Smooth muscle cell (in vitro differentiated cells): ENCODE results near the gene TMEM86B. TPM values are rescaled to one million over a fixed set of nuclear protein-coding genes. Genes with fewer than 3 reads are reported as not detected.

Experiments
- DNase-seq: peaks from one replicate; lab custom pipeline; 2025; ENCODE audit not compliant: unreplicated experiment; lab: John Stamatoyannopoulos, UW
- H2AFZ ChIP-seq: fragments of 200-600 bp; sonication (generic); 2 replicates; pipeline ENCODE4 v1.6.0; 2016; ENCODE audit warnings: antibody characterized with exemption, low read depth, mild to moderate bottlenecking
- H3F3A ChIP-seq: fragments of 200-600 bp; sonication (generic); 2 replicates; pipeline ENCODE4 v1.6.0; 2017; ENCODE audit warnings: antibody characterized with exemption, low read depth
- H3K27ac ChIP-seq: fragments of 200-600 bp; sonication (generic); 2 replicates; pipeline ENCODE4 v1.5.1; 2016; ENCODE audit warnings: low read depth, mild to moderate bottlenecking
- H3K27me3 ChIP-seq: fragments of 200-600 bp; sonication (generic); 2 replicates; pipeline ENCODE4 v1.6.1; 2016; ENCODE audit warnings: low read depth, mild to moderate bottlenecking
- H3K36me3 ChIP-seq: fragments of 200-600 bp; sonication (generic); 2 replicates; pipeline ENCODE4 v1.5.1; 2016; ENCODE audit warnings: low read depth
- H3K4me1 ChIP-seq: fragments of 200-600 bp; sonication (generic); 2 replicates; pipeline ENCODE4 v1.5.1; 2016; ENCODE audit warnings: low read depth
- H3K4me2 ChIP-seq: fragments of 200-600 bp; sonication (generic); 2 replicates; pipeline ENCODE4 v1.6.0; 2016; ENCODE audit warnings: mild to moderate bottlenecking
- H3K4me3 ChIP-seq: fragments of 200-600 bp; sonication (generic); 2 replicates; pipeline ENCODE4 v1.5.1; 2016; ENCODE audit warnings: mild to moderate bottlenecking
- H3K79me2 ChIP-seq: fragments of 200-600 bp; sonication (generic); 2 replicates; pipeline ENCODE4 v1.6.0; 2016; ENCODE audit warnings: low read depth, mild to moderate bottlenecking
- H3K9ac ChIP-seq: fragments of 200-600 bp; sonication (generic); 2 replicates; pipeline ENCODE4 v1.6.0; 2016; ENCODE audit warnings: low read depth
- H3K9me3 ChIP-seq: fragments of 200-600 bp; sonication (generic); replicated peaks from 2 replicates; pipeline ENCODE4 v1.5.1; 2016; ENCODE audit warnings: low read depth
- H4K20me1 ChIP-seq: fragments of 200-600 bp; sonication (generic); 2 replicates; pipeline ENCODE4 v1.6.0; 2016; ENCODE audit warnings: low read depth
- WGBS: methylation state at CpG from one replicate; pipeline ENCODE4 v1.1.7; 2016; ENCODE audit warnings: low lambda C conversion rate; 5-methylcytosine and 5-hydroxymethylcytosine counted together
- polyA plus RNA-seq: library from polyadenylated mRNA; unstranded; fragments of >200 nt; fragmentation: Nextera tagmentation; extraction: Ambion mirVana; gene quantifications from 2 replicates; pipeline ENCODE4 v1.2.1, GENCODE V29; 2016
- total RNA-seq: library from RNA; depleted of rRNA; stranded (reverse); fragments of >200 nt; gene quantifications from 2 replicates; pipeline ENCODE4 v1.2.3, GENCODE V29; 2014
- TF ChIP-seq, protein P1 (sequence below): fragments of 200-600 bp; sonication (generic); IDR thresholded peaks from 2 replicates; pipeline ENCODE4 v1.5.1; 2017; ENCODE audit warnings: borderline replicate concordance, mild to moderate bottlenecking, antibody characterized with exemption; ENCODE audit not compliant: insufficient read depth, poor library complexity, severe bottlenecking

The TMEM86B gene
- total and polyA plus RNA-seq, 2 experiments from 2014 or later, result 2.1 to 2.6 TPM

DNA sequence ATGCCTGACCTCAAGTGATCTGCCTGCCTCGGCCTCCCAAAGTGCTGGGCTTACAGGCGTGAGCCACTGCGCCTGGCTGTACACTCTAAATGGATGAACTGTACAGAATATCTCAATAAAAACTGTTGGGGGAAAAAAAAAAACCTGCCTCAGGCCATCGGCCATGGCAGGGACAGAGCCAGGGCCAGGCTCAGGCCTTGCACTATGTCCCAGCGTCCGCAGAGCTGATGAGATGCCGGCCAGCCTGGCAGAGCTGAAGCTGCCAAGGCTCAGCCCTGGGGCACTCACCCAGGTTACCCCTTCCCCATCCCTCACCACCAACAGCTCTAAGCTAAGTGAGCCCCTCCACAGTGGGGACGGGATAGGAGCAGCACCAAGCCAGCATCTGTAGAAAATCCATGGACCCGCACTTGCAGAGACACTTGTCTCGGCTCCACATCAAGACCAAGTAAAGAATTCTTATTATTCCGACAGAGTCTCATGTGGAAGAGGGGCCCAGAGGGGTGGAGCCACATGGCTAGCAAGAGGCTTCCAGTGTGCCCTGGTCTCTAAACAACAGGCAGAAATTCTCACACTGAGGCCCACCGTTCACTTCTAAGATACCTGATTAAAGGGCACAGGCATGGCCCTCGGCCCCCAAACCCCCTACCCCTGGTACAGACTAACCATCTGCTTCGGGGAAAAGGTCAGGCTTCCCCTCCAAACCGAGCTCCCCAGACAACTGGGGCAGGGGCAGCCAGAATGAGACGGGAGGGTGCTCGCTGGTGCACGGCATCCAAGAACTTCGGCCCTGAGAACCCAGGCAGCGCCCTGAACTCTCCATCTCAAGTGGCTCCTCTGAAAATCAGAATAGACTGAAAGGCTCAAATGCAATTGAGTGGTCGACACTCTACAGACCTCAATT lies 24.4 kb upstream of the TMEM86B start:
- WGBS, result 95% methylated on average over 21 of the region's 21 CpGs
- peaks cover 100% of the 10 kb centered on the region for H4K20me1 ChIP-seq
- no peak for DNase-seq

DNA sequence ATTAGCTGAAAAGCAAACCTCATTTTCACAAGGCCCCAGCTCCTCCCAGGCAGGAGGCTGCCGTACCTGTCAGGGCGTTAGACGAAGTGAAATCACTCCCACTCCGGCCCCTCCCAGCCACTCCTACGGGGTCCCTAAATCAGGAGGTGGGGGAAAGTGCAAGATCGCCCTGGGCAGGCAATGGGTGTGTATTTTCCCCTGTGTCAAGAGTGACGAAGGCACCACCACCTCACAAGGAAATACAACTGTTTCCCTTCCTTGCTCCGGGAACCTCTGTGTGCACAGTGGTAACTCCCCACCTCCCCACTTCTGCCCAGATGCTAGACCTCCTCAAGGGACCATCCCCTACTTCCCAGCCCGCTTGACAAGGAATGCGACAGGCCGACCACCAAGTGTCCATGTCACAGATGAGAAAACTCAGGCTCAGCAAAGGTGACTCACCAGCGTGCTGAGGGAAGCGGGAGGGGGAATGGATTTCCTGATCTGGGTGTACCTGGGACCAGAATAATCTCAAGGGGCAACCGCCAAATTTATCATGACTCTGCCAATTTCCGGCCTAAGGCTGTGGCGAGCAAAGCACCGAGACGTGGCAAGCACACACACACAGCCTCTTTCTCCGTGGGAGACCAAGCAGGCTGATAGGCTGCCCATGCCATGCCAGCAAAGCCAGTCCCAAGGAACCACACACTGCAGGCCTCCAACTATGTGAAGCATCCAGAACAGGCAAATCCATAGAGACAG lies 22.9 kb upstream of the TMEM86B start:
- Histone ChIP-seq H2AFZ (no peak overlapping the region), H3K4me2 (no peak overlapping the region), H3K4me3 (no peak overlapping the region), H3K27ac (no peak overlapping the region), H3K27me3 (no peaks in the 10 kb centered on the region), H3K79me2 (peaks cover 91% of the 10 kb centered on the region), H3K9me3 (no peaks in the 10 kb centered on the region), H3K36me3 (no peaks in the 10 kb centered on the region), H3F3A (no peaks in the 10 kb centered on the region), H4K20me1 (peaks cover 100% of the 10 kb centered on the region), H3K9ac (no peak overlapping the region), H3K4me1 (peaks cover 8% of the 10 kb centered on the region)
- TF ChIP-seq, protein P1, sequence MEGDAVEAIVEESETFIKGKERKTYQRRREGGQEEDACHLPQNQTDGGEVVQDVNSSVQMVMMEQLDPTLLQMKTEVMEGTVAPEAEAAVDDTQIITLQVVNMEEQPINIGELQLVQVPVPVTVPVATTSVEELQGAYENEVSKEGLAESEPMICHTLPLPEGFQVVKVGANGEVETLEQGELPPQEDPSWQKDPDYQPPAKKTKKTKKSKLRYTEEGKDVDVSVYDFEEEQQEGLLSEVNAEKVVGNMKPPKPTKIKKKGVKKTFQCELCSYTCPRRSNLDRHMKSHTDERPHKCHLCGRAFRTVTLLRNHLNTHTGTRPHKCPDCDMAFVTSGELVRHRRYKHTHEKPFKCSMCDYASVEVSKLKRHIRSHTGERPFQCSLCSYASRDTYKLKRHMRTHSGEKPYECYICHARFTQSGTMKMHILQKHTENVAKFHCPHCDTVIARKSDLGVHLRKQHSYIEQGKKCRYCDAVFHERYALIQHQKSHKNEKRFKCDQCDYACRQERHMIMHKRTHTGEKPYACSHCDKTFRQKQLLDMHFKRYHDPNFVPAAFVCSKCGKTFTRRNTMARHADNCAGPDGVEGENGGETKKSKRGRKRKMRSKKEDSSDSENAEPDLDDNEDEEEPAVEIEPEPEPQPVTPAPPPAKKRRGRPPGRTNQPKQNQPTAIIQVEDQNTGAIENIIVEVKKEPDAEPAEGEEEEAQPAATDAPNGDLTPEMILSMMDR, result no peak
- WGBS, result 82% methylated on average over 19 of the region's 19 CpGs
- DNase-seq, result no peak

More for the DNA sequence above, 24.4 kb upstream of the TMEM86B start:
- Histone ChIP-seq H2AFZ (no peak overlapping the region), H3K27me3 (no peaks in the 10 kb centered on the region), H3K9me3 (no peaks in the 10 kb centered on the region), H3K9ac (no peak overlapping the region), H3K4me3 (no peak overlapping the region), H3K36me3 (no peaks in the 10 kb centered on the region), H3K27ac (no peak overlapping the region), H3K4me1 (peaks cover 22% of the 10 kb centered on the region), H3F3A (no peaks in the 10 kb centered on the region), H3K4me2 (no peak overlapping the region), H3K79me2 (peaks cover 100% of the 10 kb centered on the region)
- TF ChIP-seq, protein P1, result no peak

DNA sequence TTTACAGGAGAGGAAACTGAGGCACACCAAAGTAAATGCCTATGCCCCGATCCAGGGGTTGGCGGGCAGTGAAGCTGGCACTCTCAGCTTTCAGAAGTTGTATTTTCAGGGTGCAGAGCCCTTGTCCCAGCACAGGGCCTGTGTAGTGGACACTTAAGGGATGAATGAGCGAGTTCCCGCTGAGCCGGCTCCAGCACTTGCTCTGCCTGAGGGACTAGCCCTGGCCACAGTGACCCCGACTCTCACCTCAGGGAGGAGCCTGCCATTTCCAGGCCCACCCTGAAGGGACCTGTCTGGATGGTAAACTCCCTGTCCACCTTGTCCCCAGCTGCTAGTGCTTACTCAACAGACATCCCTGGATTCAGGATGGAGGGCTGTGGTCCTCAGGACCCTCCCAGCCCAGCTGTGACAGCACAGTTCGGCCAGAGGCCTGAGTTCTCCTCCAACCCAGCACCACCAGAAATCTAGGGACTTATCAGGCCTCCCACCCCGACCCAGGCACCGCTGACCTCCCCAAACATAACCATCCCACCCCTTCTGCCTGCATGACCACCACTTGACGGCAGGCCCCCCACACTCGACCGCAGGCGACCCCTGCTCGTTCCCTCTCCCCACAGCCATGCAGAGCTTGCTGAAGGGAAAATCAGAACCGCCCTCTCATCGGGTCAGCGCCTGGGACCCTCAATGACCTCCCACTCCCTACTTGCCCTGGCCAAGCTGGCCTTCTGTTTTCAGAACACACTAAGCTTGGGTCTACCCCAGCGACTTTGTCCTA lies 21.9 kb upstream of the TMEM86B start:
- Histone ChIP-seq H3K9ac (no peak overlapping the region), H3K79me2 (peaks cover 88% of the 10 kb centered on the region), H3F3A (no peaks in the 10 kb centered on the region), H3K36me3 (no peaks in the 10 kb centered on the region), H3K9me3 (no peaks in the 10 kb centered on the region), H4K20me1 (peaks cover 99% of the 10 kb centered on the region), H3K4me3 (no peak overlapping the region), H3K4me2 (no peak overlapping the region), H3K4me1 (no peaks in the 10 kb centered on the region), H2AFZ (no peak overlapping the region), H3K27ac (no peak overlapping the region), H3K27me3 (no peaks in the 10 kb centered on the region)
- no peak for DNase-seq
- 93% methylated on average over 16 of the region's 18 CpGs for WGBS
- TF ChIP-seq, protein P1, result no peak
